Sigmoid colon (tissue), 7 donors: ENCODE results near the gene GPR158. TPM values are rescaled to one million over a fixed set of nuclear protein-coding genes. Genes with fewer than 3 reads are reported as not detected.
"Not testable (repeated sequence)": the region's sequence is repeated elsewhere in the genome, so short reads cannot be mapped to it uniquely, and the experiment has no call there.

Source experiments
- DNase-seq: peaks from one replicate; pipeline ENCODE4 v3.0.0-alpha.2; 2019
- H3K27ac ChIP-seq, 4 donors: fragments of 200-600 bp; sonication (generic); one replicate each; pipeline ENCODE4 v1.5.1; 2016 to 2019; ENCODE audit warnings: mild to moderate bottlenecking in 1 of 4
- H3K27me3 ChIP-seq, 3 donors: fragments of 200-600 bp; sonication (generic); one replicate each; pipeline ENCODE4 v1.5.1; 2019; ENCODE audit warnings: mild to moderate bottlenecking in 1 of 3
- H3K36me3 ChIP-seq, 4 donors: fragments of 200-600 bp; sonication (generic); one replicate each; pipeline ENCODE4 v1.5.1; 2016 to 2019
- H3K4me1 ChIP-seq, 4 donors: fragments of 200-600 bp; sonication (generic); one replicate each; pipeline ENCODE4 v1.5.1; 2017 to 2019
- H3K4me3 ChIP-seq, 4 donors: fragments of 200-600 bp; sonication (generic); one replicate each; pipeline ENCODE4 v1.5.1; 2017 to 2019; ENCODE audit warnings: mild to moderate bottlenecking in 2 of 4, moderate library complexity in 1 of 4
- H3K9me3 ChIP-seq, 4 donors: fragments of 200-600 bp in 3 of 4; sonication (generic) in 3 of 4; one replicate each; pipeline versions ENCODE4 v1.5.1 to v1.6.1; 2013 to 2019
- CTCF ChIP-seq, 4 experiments: fragments of 450-650 bp in 3 of 4; fragments of 200-600 bp in 1 of 4; IDR thresholded peaks; one replicate each; pipeline ENCODE4 v1.5.1; 2016 to 2019; ENCODE audit warnings: antibody characterized with exemption in 4 of 4, mild to moderate bottlenecking in 3 of 4, moderate library complexity in 2 of 4
- EP300 ChIP-seq, 4 donors: sonication (generic); formaldehyde crosslinking; IDR thresholded peaks; one replicate each; pipeline ENCODE4 v1.6.1; 2017; ENCODE audit warnings: antibody characterized with exemption in 4 of 4
- POLR2A ChIP-seq, 2 donors: fragments of 450-650 bp; IDR thresholded peaks; one replicate each; pipeline ENCODE4 v1.6.1; 2016; ENCODE audit warnings: antibody characterized with exemption in 2 of 2, mild to moderate bottlenecking in 2 of 2, moderate library complexity in 2 of 2
- POLR2AphosphoS5 ChIP-seq, 4 donors: sonication (generic); formaldehyde crosslinking; IDR thresholded peaks; one replicate each; pipeline ENCODE4 v1.6.1; 2017; ENCODE audit warnings: antibody characterized with exemption in 4 of 4
- WGBS, 2 donors: extraction: QIAGEN DNeasy Blood & Tissue Kit; methylation state at CpG; one replicate each; pipeline ENCODE4 v1.1.7; 2013; 5-methylcytosine and 5-hydroxymethylcytosine counted together
- intact Hi-C: fragments of 100-400 bp; cut with DNase I; formaldehyde crosslinking; loops from one replicate; pipeline ENCODE4 v1.15.1; 2023
- polyA plus RNA-seq, 3 donors: library from polyadenylated mRNA; stranded (reverse); fragments of 200-250 nt; gene quantifications; one replicate each; pipeline ENCODE4 v1.2.3, GENCODE V29; 2013
- total RNA-seq, 4 donors: library from RNA; depleted of rRNA; stranded (reverse); fragments of >200 nt; gene quantifications; one replicate each; pipeline ENCODE4 v1.1.0, GENCODE V29; 2016
- donor health status: healthy with polysubstance abuse.
- donor health status: Bipolar disorder and iron deficiency.
- donor health status: healthy.

GPR158 gene
- total and polyA plus RNA-seq, 7 donors: 0.16 to 1.1 (median 0.54) TPM; not detected in 2

DNA sequence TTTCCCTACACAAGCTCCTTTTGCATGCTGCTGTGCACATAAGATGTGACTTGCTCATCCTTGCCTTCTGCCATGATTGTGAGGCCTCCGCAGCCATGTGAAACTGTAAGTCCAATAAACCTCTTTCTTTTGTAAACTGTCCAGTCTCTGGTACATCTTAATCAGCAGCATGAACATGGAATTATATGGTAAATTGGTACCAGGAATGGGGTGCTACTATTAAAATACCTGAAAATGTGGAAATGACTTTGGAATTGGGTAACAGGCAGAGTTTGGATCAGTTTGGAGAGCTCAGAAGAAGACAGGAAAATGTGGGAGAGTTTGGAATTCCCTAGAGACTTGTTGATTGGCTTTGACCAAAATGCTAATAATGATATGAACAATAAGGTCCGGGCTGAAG is 181.8 kb downstream of the GPR158 start:
- Histone ChIP-seq H3K9me3 (peaks cover 0 to 17% (median 2%) of the 10 kb centered on the region in 4 donors), H3K4me3 (no peak overlapping the region), H3K4me1 (no peaks in the 10 kb centered on the region), H3K27ac (no peak overlapping the region), H3K27me3 (no peaks in the 10 kb centered on the region), H3K36me3 (no peaks in the 10 kb centered on the region)
- TF ChIP-seq EP300 (IDR thresholded peaks at IDR 0.05) (no peak), POLR2A (IDR thresholded peaks at IDR 0.05) (no peak), CTCF (IDR thresholded peaks at IDR 0.05) (no peak), POLR2AphosphoS5 (IDR thresholded peaks at IDR 0.05) (no peak)
- intact Hi-C loops: no loop called here
- DNase-seq: no peak
- 93 to 95% methylated on average over 2 of the region's 2 CpGs for WGBS, 2 donors

- peaks cover 0 to 17% (median 2%) of the 10 kb centered on the region in 4 donors for H3K9me3 ChIP-seq
These were observed 182.5 kb downstream of the GPR158 start for GRCh38 chr10:25357269-25357668.

GRCh38 chr10:25382029-25382810 is 207.4 kb downstream of the GPR158 start:
- 52 to 54% methylated on average over 7 of the region's 7 CpGs for WGBS, 2 donors
- Histone ChIP-seq H3K27me3 (no peaks in the 10 kb centered on the region), H3K27ac (no peak overlapping the region), H3K36me3 (no peaks in the 10 kb centered on the region), H3K9me3 (no peaks in the 10 kb centered on the region), H3K4me3 (no peak overlapping the region), H3K4me1 (no peaks in the 10 kb centered on the region)
- TF ChIP-seq POLR2A (IDR thresholded peaks at IDR 0.05): no peak
- no peak for TF ChIP-seq POLR2AphosphoS5 (IDR thresholded peaks at IDR 0.05)
- no peak for TF ChIP-seq EP300 (IDR thresholded peaks at IDR 0.05)
- TF ChIP-seq CTCF (IDR thresholded peaks at IDR 0.05): no peak
- no peak for DNase-seq
- intact Hi-C loops: no loop called here

More at GRCh38 chr10:25357269-25357668, 182.5 kb downstream of the GPR158 start:
- no peak for DNase-seq
- Histone ChIP-seq H3K27me3 (no peaks in the 10 kb centered on the region), H3K27ac (no peak overlapping the region), H3K36me3 (no peaks in the 10 kb centered on the region), H3K4me1 (no peaks in the 10 kb centered on the region), H3K4me3 (no peak overlapping the region)
- intact Hi-C loops: no loop called here
- TF ChIP-seq EP300 (IDR thresholded peaks at IDR 0.05): no peak
- TF ChIP-seq POLR2A (IDR thresholded peaks at IDR 0.05): no peak
- TF ChIP-seq CTCF (IDR thresholded peaks at IDR 0.05): no peak
- TF ChIP-seq POLR2AphosphoS5 (IDR thresholded peaks at IDR 0.05): no peak
- 67 to 78% methylated on average over 3 of the region's 3 CpGs for WGBS, 2 donors

GRCh38 chr10:25382901-25383300 is 208.1 kb downstream of the GPR158 start:
- H3K27ac ChIP-seq, H3K4me1 ChIP-seq, intact Hi-C loops, H3K27me3 ChIP-seq, H3K4me3 ChIP-seq, H3K9me3 ChIP-seq, H3K36me3 ChIP-seq, DNase-seq: not testable (repeated sequence)
- WGBS, 2 donors: 75 to 77% methylated on average over 8 of the region's 8 CpGs

GRCh38 chr10:25383686-25384085 is 208.9 kb downstream of the GPR158 start:
- Histone ChIP-seq H3K4me1 (no peaks in the 10 kb centered on the region), H3K4me3 (no peak overlapping the region), H3K27me3 (no peaks in the 10 kb centered on the region), H3K27ac (no peak overlapping the region), H3K36me3 (no peaks in the 10 kb centered on the region), H3K9me3 (no peaks in the 10 kb centered on the region)
- no peak for DNase-seq
- intact Hi-C loops: no loop called here
- TF ChIP-seq POLR2A (IDR thresholded peaks at IDR 0.05) (no peak), POLR2AphosphoS5 (IDR thresholded peaks at IDR 0.05) (no peak), EP300 (IDR thresholded peaks at IDR 0.05) (no peak), CTCF (IDR thresholded peaks at IDR 0.05) (no peak)
